Measurements from ENCODE around the gene ERP27. TPM values are rescaled to one million over a fixed set of nuclear protein-coding genes. Genes with fewer than 3 reads are reported as not detected.

ERP27 gene
- total RNA-seq, 1 donor from 2014 or later, result 12.4 TPM

- H3K27me3 Mint-ChIP-seq, result peaks cover 5% of the 10 kb centered on the region
- peaks cover 7% of the 10 kb centered on the region for H3K9me3 Mint-ChIP-seq
- TF ChIP-seq CTCF (conservative IDR thresholded peaks at IDR 0.05), result no peak
- no peaks in the 10 kb centered on the region for H3K4me1 Mint-ChIP-seq (ENCODE audit: unreplicated experiment)
- H3K4me3 Mint-ChIP-seq, result no peak overlapping the region
- no peak overlapping the region for H3K27ac Mint-ChIP-seq
- peaks cover 8% of the 10 kb centered on the region for H3K36me3 Mint-ChIP-seq
- DNase-seq (ENCODE audit: extremely low spot score, unreplicated experiment), result no peak
These were observed 67.1 kb downstream of the ERP27 start for GRCh38 chr12:14871247-14871646.

GRCh38 chr12:14868916-14869506 is 69.3 kb downstream of the ERP27 start:
- H3K27me3 Mint-ChIP-seq, result peaks cover 16% of the 10 kb centered on the region
- DNase-seq (ENCODE audit: extremely low spot score, unreplicated experiment), result no peak
- peaks cover 18% of the 10 kb centered on the region for H3K36me3 Mint-ChIP-seq
- no peak for TF ChIP-seq CTCF (conservative IDR thresholded peaks at IDR 0.05)
- no peak overlapping the region for H3K27ac Mint-ChIP-seq
- no peaks in the 10 kb centered on the region for H3K4me1 Mint-ChIP-seq (ENCODE audit: unreplicated experiment)
- H3K9me3 Mint-ChIP-seq, result peaks cover 14% of the 10 kb centered on the region
- H3K4me3 Mint-ChIP-seq, result no peak overlapping the region

Other genes starting within 250 kb of the ERP27 start
- 2.1 and 21.2 TPM in 2 replicates for gene GUCY2C, start 241.9 kb downstream of the ERP27 start, total RNA-seq (ENCODE audit: low replicate concordance)
- gene WBP11, start 135.1 kb downstream of the ERP27 start, total RNA-seq (ENCODE audit: low replicate concordance), result 86.3 and 134 TPM in 2 replicates
- gene C12orf60, start 134.9 kb downstream of the ERP27 start, total RNA-seq (ENCODE audit: low replicate concordance), result 1.9 and 2.7 TPM in 2 replicates
- gene SMCO3, start 124.4 kb downstream of the ERP27 start, total RNA-seq (ENCODE audit: low replicate concordance), result not detected in 2 replicates
- gene ART4, start 95.0 kb downstream of the ERP27 start, total RNA-seq (ENCODE audit: low replicate concordance), result 0.22 and 0.81 TPM in 2 replicates
- 5.4 and 41.1 TPM in 2 replicates for gene MGP, start 52.7 kb downstream of the ERP27 start, total RNA-seq (ENCODE audit: low replicate concordance)
- gene ARHGDIB, start 23.1 kb upstream of the ERP27 start, total RNA-seq (ENCODE audit: low replicate concordance), result 17.0 and 60.8 TPM in 2 replicates
- not detected in 2 replicates for gene PDE6H, start 34.5 kb upstream of the ERP27 start, total RNA-seq (ENCODE audit: low replicate concordance)

All from type B pancreatic cell (in vitro differentiated cells).